ENCODE measurements around the gene MAPRE2.

MAPRE2 gene

DNA sequence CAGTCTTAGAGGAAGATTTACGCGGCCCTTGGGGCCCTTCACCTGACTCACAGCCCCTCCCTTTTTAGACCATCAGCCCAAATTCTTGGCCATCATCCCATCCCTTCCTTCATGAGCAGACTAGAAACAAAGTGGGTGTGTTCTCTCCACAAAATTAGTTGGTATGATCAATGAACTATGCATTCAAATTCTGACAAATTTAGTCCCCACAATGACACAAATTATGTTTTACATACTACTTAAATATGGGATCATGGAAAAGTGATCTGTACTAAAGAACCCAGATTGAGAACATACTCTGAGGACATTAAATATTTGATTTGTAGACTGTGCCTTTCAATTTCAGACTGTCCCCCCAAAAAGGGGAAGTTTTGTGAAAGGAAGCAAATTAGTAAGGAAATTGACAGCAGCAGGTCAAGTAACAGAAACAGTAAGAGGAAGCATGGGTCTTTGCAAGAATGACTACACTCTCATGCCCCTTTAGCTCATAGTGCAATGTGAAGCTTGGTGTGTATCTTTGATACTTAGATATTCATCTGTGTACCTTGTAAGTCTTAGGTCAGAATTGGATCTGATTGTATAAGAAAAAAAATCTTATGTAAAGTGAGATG lies 2.2 kb upstream of the MAPRE2 start:
- no peak for DNase-seq

DNA sequence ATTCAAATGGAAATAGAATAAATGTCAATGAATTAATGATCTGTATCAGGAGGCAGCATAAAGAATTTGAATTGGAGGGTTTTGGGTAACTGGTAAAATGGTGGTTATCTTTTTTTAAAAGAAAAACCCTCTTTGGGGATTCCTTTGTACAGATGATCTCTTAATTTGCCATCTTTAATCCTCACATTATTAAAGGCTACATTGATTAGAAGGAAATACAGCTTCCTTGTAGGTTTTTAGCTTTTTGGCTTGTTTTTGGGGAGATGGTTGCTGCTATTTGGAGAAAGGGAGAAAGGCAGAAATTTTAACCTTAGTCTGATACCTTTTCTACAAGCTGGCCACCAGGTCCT lies 600 bp upstream of the MAPRE2 start:
- no peak for DNase-seq

DNA sequence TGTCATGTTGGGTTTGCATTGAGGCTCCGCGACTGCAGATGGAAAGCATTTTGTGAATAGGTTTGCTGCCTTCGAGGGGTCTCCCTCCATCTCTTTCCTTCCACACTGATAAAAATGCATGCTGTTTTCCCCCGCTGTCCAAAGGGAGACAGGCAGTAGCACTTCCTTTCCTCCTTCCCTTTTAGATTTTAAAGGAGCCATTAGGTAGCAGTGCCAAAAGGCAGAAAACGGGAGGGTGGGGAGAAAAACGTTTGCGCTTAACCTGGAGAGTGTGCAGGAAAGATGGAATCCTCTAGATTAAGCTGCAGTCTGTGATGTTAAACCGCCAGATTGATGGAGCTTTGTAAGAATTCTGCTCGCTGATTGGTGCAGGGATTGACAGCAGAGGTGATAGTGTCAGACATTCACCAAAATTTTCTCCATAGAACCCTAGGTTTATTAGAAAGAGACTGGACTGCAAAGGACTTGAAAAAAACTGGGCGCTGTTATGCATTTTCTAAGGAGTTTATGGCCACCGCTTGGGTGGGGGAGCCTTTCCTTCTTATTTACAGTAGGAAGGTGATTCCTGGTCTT lies 688 bp downstream of the MAPRE2 start:
- DNase-seq = peak; percentile 86

DNA sequence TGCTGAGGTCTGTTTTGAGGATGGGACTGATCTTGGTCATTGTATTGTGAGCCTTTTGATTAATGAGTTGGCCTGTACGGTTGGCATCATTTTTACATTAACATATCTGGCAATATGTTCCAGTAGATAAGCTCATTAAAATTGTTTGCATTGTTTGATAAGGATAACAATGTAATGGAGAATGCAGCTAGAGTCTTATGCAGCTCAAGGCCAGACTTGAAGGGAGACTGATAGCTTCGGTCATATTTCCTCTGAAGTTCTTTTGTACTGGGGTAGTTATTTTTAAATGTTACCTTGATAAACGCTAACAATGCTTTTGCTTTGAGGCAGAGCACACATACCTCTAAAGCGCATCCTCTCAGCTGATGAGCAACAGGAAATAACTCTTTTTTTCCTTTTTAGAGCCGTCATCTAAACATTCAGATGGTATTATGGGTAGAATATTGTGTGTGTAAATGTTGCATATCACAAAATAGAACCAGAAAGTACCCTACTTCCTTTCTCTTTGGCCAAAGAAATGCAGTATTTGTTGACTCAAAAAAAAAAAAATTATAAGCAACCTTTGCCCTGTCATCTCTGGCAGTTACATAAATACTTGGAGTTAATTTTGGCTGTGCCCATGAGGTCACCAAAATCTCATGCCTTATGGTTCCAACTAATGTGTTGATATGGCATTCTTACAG lies 1.3 kb downstream of the MAPRE2 start:
- DNase-seq = no peak

DNA sequence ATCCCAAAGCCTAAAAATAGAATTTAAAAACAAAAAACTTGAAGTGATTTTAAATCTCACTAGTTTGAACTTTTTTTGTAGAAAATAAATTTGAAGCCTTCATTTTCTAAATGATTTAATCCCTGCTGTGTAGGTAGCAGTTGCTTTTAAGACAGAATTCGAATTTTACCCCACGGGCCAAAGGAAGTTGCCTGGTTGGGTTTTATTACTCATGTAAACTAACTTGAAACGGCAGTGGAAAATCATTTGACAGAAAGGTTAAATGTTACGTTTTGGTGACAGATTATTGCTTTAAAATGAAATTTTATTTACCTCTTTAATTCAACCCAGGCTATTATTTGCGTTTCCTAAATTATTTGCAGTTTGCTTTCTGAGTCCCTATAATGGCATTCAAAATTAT lies 2.0 kb downstream of the MAPRE2 start:
- no peak for DNase-seq

DNA sequence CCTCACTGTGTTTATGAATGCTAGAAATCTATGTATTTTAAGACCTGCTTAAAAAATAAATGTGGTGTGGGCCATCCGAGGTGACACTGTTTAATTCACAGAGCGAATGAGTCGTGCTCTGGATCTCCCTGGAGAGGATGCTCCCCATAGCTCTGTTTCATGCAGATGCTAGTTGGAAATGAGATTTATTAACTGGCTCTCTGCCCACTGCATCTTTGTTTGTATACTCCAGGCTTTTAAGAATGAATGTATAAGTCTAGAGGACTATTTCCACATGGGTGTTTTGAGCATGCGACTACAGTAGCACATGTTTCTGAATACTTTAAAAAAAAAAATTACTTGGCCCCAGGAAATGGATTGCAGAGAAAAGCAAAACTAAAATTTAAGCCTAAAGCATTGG lies 3.9 kb downstream of the MAPRE2 start:
- peak; percentile 54 for DNase-seq

DNA sequence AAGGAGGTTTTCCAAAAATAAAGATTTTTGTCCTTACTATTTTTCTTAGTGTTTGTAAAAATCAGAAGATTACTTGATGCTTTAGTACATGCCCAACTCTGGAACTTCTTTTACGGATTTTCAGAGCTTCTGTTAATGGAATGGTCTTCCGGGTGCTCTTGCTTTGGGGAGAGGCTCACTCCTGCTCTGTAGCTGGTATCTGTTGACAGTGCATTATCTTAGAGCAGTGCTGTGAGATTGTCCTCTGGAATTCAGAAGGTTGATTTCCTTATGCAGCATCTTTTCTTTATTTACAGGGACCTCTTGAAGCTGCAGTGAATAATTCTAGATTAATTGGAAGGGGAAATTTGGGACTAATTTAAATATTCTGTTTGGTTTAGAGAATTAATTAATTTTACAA lies 4.6 kb downstream of the MAPRE2 start:
- no peak for DNase-seq

DNA sequence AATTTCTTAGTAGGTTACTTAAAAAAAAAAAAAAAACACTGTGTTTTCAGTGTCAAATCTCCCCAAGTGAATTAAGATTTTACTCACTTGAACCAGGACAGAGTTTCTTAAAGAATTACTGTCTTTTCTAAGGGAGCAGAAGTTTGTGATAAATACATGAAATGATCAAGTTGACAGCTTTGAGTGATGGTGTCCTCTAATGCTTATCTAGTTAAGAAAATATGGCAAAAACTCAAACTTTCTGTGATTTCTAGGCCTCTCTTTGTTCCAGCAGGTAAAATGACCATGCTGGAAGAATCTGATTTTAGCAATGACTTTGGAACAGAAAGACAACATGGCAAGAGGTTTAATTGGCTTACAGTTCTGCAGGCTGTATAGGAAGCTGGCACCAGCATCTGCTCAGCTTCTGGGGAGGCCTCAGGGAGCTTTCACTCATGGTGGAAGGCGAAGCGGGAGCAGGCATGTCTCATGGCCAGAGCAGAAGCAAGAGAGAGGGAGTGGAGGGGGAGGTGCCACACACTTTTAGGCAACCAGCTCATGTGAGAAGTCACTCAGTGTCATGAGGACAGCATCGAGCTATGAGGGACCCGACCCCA lies 6.6 kb downstream of the MAPRE2 start:
- no peak for DNase-seq

DNA sequence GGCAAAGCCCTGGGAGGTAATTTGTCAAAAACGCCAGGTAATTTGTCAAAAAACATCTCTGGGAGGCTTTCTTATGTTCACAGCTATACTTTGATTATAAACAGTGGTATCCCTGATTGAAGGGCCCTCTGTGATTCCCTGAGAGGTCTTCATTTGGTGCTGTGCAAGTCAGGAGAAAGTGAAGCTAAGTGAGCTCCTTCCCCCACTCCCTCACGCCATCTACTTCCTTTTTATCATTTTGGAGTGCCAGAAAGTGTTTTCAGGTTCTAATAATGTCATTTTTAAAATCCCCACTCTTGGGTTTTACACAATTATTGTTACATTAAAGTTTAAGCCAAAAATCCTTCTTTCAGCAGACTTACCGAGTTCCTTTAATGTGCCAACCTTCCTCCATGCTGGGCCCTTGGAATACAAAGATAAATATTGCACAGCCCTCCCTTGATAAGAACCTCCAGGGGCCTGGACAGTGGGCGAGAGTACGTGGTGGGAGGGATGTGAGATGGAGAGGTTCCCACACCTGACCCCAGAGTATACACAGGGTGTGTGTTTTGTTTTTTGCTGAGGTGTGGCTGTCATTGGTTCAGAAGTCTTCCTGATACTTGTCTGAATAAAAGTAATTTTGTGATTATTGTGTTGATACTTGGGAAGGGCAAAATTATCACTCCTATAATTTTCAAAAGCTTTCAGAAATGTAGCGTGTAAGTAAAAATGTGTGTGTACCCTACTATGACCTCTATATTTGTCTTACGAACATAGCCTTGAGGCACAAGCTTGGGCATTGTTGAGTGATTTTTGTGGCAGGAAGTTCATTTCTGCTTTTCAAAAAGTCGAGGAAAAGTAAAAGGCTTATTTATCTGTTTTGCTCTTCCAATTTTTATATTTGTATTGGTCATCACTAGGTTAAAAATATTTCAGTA lies 8.2 kb downstream of the MAPRE2 start:
- no peak for DNase-seq

DNA sequence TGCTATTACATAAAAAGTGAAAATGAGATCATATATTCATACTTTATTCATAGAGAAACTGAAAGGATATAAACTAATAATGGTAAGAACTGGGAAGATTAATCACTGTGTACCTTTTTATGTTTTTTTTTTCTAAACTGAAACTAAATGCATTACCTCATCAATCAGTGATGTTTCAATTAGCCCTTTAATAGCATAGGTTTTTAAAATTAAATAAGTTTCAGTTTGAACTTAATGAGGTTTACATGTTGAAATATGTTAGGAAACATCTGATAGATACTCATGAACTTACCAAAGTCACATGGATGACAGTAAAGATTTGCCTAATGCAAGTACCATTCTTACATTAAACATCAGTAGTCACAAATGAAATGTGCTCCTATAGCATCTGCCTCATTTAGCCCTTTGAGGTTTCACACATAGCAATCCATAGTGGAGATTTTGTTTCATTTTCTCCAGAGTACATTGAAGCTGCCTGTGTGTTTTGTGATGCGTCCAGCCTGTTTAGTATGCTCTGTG lies 8.9 kb downstream of the MAPRE2 start:
- no peak for DNase-seq

DNA sequence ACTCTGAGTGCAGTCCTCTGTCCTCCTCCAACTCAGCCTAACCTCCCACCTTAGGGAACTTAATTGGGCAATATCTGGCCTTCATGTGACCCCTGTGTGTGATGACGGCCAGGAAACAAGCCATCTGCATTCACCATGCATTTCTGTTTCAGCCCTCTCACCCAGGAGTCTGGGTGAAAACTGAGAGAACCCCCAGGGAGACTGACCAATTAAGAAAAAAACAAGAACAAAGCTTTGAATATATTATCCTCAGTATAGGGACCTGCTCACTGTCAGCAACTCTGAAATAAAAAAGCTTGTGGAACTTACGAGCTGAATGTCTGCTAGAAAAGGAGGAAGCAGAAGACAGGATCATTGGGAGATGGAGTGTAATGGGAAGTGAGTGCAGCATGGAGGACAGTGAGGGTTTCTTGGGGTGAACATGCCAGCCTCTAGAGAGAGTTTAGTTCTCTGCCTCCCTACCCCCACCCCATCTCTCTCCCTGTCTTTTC lies 9.5 kb downstream of the MAPRE2 start:
- peak; percentile 74 for DNase-seq

DNA sequence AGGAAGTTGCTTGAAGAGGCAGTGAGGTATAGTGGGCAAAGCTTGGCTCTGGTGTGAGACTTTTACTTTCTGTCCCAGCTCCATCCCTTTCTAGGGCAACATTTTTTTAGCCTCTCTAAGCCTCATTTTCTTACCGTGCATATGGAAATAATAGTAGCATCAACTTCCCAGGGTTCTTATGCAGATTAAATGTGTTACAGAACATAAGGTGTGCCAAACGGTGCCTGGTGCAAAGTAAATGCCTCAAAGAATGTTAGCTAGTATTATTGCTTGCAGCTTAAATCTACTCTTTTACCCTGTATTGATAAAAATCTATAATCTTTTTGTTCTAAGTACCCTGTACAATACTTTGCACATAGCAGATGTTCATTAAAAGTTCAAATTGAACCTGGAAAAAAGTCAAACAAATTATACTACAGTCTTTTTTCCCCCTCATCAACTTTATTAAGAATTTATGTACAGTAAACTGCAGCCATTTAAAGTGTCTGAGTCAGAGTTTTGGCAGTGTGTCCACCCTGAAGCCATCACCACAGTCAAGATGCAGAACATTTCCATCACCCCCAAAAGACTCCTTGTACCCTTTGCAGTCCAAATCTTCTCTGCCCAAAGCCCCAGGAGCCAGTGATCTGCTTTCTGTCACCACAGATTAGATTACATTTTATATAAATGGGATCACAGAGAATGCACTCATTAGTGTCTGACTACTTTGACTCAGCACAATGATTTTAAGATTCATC lies 10.6 kb downstream of the MAPRE2 start:
- no peak for DNase-seq

DNA sequence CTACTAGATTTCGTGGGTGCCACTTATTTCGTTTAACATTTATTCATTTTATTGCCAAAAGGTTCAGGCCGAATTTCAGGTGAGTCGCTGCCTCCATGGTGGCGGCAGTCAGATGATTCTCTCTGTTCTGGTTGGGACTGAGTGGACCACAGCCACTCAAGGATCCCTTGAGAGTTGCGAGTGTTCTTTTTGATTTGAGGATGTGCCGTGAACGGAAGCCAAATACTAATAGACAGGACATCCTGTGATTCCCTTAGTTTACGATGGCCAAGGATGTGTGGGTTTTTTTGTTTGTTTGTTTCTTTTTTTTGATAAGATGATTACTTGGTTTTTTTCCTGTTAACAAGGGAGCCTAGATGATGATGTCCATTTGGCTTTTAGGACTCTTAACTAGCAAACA lies 13.2 kb downstream of the MAPRE2 start:
- DNase-seq = no peak

DNA sequence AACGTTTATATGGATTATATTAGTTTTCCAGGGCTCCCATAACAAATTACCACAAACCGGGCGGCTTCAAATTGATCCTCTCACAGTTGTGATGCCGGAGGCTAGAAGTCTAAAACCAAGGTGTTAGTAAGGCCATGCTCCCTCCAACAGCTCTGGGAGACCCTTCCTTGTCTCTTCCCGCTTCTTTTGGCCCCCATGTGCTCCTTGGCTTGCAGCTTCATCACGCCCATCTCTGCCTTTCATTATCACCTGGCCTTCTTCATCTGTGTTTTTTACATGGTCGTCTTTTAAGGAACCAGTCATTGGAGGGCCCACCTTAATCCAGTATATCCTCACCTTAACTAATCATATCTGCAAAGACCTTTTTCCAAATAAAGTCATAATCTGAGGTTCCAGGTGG lies 13.9 kb downstream of the MAPRE2 start:
- DNase-seq = no peak

DNA sequence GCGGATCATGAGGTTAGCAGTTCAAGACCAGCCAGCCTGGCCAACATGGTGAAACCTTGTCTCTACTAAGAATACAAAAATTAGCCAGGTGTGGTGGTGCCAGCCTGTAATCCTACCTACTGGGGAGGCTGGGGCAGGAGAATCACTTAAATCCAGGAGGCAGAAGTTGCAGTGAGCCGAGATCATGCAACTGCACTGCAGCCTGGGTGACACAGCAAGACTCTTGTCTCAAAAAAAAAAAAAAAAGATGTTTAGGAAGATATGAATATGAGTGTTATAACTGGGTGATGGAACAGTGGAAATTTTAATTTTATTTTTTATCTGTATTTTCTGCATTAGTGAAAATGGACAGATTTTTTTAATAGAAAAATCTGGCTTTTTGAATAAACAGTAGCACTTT lies 14.5 kb downstream of the MAPRE2 start:
- DNase-seq = no peak

DNA sequence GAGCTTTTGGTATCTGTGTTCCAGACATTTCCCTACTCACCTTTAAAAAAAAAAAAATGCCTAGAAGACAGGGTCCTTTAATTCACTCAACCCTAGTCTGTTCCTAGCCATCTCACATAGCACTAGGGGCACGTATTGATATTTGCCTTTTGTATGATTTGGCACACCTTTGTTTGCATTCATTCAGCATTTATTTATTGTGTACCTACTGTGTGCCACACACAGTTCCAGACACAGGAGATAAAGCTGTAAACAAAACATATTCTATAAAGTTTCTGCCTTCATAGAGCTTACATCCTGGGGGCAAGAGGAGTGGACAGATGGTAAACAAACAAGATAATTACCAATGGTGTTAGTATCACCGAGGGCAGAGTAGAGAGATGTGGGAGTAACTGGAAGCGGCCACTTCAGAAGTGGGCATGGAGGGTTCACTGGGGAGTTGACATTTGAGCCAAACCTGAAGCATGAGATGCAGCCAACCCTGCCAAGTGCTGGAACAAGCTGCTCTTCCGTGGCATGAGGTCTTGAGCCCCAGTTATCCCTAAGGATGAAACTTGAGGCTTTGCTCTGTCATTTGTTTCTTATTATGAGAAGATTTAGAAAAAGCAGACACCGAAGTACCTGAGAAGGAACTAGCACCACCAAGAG lies 18.2 kb downstream of the MAPRE2 start:
- DNase-seq = no peak

DNA sequence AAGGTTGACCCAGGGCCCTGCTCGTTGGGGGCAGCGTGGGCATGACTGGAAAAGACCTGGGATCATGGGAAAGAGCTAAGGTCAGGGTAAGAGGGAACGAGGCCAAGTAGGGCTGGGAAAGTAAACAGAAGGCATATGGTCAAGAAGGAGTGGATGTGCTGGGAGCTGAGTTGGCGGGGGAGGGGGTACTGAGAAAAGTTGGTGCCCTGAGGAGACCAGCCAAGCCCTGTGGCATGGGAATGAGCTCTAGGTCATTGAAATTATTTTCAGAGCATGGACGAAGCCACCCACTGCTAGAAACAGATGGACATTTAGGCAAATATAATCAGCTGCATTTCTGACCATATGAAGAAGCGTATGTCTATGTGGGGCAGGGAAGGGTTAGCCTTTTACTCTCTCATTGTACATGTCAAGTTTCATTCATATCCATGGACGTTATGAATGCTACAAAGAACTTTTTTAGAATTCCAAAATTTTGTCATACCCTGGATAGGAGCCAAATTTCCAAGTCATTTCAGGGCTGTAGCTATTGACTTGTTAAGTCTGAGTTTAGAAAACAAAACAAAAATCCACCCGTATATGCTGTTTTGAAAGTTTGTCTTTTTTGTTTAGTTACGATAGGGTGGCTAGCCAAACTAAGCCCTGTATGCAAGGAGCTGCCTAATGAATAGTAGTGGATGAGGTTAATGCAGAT lies 19.1 kb downstream of the MAPRE2 start:
- DNase-seq = peak; percentile 62

DNA sequence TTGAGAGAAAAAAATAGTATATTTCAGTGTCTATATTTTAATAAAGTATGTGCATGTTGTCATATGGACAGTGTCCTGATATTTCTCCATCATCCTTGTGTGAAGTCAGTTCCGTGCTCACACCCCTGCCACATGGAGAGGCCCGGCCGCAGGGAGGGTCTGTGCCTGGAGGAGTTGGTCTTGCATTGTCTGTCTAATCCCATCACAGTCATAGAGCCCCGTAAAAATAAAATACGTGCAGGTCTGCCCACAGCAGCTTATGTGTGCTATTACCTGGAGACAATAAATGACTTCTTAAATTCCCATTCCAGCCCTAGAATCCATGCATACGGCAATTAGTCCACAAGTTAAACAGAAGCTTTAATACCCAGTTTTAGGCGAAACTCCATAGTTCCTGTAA lies 20.1 kb downstream of the MAPRE2 start:
- DNase-seq = peak; percentile 51

DNA sequence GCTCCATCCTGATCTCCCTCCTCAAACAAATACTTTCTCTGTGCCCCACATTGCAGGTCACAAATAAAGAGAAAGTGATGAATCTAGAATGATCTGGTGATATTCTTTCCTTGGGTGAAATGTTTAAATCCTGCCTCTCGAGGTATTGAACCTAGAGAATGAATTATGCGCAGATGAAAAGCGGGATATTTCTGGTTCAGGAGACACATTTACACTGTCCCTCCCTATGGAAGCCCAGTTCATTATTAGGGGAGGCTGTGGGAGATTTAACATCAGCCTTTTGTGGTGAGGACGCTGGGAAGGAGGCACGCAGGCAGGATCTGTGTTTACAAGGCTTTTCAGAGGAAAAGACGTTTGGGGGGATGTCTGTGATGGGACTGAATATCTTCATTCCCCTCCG lies 20.6 kb downstream of the MAPRE2 start:
- peak; percentile 61 for DNase-seq

DNA sequence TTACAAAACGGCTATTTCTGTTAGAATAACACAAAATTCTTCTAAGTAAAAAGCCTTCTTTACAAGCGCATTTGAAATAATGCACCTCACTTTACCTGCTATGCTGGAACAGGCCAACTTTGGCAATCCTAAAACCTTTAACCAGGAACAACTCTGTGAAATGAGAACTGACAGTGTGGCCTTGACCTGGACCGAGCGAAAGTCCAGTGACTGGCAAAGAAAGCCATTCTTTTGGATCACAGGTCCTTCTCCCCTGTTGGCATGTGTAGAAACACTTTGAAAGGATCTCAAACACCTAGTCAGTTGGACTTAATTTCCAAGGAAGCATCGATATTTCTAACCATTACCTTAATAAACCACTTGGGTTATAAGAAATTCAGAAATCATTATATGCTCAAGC lies 21.2 kb downstream of the MAPRE2 start:
- DNase-seq = no peak

All from eye (tissue), 1 donor.